Activated CD4-positive, alpha-beta T cell treated with anti-CD3 and anti-CD28 coated beads, Interleukin-2, Interleukin-4, amounts not matched to agents 100 ng/mL and 50 ng/mL, durations not matched to agents 16 hours and 8 hours (primary cell): ENCODE data around the gene MACC1.

Experiments
- DNase-seq: peaks from one replicate; pipeline ENCODE4 v3.0.0-alpha.2; 2020; ENCODE audit warnings: low spot score

The MACC1 gene

GRCh38 chr7:20173828-20174227 lies 43.4 kb downstream of the MACC1 start:
- DNase-seq: no peak

DNA sequence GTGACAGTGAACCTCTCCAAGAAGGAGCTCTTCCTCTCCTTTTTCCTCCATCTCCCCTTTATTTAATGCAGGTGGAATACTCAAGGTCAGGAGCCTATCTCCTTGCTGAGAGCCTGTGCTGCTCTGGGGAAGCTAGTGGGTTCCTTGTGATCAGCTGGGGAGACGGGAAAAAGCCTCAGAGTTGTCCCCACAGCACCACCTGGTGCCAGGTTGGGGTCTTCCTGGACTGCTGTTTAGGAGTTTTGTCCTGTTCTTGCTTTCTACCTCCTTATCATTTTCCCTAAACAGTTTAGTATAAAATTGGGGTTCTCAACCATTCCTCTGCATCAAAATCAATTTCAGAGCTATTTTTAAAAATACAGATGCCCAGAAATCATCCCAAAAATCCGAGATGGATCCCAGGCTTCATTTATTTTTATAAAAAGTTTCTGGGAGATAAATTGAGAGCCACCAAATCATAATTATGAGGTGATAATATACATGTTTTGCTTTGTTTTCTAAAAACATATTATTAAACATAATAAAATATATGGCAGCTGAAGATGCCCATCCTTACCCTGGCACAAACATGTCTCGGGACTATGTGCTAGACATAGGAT lies 44.3 kb downstream of the MACC1 start:
- peak; percentile 10 for DNase-seq

DNA sequence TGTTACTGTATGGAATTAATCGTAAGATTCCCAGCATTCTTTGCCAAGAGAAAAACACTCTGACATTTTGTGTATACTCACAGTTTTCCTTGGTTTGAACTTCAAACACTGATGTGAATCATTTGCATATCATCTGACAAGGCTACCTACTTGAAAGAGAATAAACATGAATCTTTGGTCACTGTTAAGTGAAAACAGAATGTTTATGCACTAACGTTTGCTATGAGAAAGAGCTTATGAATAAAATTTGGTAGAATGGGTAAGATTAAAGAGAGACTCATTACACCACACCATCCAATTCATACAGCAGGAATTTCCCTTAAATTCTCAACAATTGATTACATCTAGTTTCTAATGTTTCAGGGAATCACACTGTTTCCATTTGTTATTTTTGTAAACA lies 46.6 kb downstream of the MACC1 start:
- no peak for DNase-seq

- DNase-seq: no peak
Measured at GRCh38 chr7:20165146-20165510, 52.1 kb downstream of the MACC1 start.

DNA sequence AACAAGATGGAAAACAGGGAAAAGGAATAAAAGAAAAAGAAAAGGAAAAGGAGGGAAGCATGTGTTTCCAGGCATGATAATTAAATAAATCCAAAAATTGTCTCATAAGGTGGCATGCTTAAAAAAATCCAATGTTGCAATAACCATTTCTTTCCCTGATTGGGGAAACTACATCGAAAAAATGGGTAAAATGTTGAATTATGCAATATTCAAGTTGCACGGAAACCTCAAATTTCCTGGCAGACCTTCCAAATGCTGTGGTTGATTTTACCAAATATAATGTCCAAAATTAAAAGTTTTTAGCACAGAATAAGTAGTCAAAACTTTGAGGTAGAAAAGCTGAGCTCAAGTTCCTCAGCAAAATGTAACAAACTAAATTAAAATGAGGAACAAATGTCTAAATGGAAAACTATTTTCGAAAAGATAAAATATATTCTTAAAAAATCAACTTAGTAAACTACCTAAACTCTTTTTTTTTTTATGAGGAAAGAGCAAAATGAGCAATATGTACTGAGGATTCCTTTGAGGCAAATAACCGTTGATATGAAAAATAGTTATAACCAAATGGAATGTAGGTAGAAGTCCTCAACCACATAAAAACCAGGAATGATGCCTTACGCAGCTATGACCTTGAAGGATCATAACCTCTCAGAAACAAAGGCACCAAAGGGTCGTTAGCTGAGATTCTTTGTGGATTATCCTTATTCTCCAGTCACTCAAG lies 52.6 kb downstream of the MACC1 start:
- DNase-seq: no peak

- no peak for DNase-seq
Measured at GRCh38 chr7:20162665-20163064, 54.5 kb downstream of the MACC1 start.

- DNase-seq: no peak
Measured at GRCh38 chr7:20159226-20159747, 57.9 kb downstream of the MACC1 start.

DNA sequence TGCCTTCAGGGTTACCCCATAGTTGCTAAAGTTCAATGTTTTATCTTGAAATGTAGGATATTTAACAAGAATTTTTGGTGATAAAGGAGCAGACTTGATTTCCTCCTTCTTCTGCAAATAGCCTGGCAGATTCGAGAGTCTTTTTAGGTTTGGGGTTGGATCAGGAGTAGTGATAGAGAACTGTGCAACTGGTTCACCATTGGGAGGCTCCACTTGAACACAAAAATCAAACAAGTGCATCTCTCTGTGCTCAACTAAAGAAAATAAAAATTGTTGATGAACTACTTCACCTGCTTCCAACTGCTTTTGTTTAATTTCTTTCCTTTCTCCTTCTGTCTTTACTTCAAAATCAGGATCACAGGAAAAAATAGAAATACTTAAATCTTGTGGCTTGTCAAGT lies 58.5 kb downstream of the MACC1 start:
- DNase-seq: no peak

GRCh38 chr7:20157456-20157855 lies 59.7 kb downstream of the MACC1 start:
- no peak for DNase-seq

DNA sequence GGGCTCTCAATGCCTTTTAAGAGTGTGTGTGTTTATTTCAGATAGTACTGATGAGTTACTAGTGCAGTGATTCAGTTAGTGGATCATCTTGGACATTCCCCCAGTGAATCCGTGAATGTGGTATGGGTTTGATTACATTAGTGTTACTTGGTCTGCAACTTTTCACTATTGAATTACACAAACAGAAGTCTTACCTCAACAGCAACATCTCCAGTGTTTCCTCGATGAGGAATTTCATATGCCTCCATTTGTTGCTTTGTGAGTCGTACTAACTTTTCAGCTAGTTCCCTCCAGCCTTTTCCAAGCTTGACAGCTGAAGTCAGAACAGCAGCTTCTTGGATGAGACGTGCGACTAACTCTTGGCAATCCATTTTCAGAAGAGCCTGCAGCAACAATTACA lies 63.2 kb downstream of the MACC1 start:
- no peak for DNase-seq

DNA sequence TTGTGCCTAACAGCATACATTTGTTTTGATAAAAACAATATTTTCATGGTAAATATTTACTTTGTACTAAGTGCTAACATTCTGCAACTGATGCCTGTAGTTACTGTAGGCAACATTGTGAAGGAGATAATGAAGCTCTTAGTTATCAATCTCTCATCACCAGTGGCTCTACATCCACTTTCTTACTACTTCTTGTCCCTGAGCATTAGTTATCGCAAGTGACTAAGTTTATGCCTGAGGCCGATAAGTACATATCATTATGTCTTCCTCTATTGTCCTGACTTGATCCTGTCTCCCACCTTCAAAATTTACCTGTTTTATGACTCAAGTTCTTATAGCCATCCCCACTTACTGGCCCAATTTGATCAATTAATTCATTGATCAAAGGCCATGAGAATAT lies 63.6 kb downstream of the MACC1 start:
- DNase-seq: no peak

DNA sequence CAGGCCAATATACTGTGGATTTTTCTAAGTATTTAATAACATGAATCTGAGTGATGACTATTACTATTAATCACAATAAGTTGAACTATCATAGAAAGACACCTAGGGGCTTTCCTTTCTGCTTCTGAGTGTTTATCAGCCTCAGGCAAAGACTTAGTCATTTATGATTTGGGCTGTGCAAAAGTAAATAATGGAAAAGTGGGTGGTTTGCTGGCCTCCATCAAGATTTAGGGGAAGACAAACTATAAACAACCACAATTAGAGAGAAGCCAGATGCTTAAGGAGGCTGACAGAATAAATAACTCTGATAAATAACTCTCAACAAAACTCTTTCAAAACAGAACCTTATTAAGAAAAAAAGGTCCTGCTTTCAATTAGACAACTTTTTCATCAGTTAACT lies 64.7 kb downstream of the MACC1 start:
- no peak for DNase-seq

GRCh38 chr7:20151708-20152456 lies 65.3 kb downstream of the MACC1 start:
- DNase-seq: no peak

DNA sequence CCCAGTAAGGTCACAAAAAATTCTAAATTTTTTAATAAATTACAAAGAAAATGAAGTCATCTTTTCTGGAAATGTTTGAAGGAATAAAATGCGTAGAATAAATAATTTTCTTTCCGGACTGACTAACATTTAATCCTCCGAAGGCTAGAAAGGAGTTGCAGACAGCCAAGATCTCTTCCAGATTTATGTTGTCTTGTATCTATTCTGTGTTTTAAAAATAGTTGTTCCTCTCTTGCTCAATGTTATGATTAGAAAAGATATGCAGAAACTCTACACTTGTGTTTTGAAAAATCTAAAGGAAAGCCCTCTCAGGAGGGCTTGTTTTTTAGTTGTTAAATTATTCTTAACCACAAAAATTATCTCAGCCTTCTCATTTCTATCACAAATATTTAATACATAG lies 70.7 kb downstream of the MACC1 start:
- DNase-seq: no peak

- no peak for DNase-seq
Measured at GRCh38 chr7:20144801-20145200, 72.4 kb downstream of the MACC1 start.

DNA sequence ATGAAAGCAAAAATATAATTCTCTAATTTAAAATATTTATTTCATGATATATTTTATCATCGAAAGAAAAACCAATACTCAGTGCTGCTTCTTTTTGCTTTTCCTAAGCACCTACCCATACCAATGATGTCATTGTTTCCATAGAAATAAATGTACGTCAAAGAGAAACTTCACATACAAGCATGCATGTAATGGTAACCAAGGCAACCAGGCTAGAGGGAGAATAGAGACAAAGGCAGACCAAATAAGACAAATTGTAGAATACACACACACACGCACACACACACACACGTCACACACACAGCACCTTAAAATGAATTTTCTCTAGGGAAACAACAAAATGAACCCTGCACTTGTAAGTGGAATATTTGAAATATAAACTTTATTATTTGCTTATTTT lies 75.5 kb downstream of the MACC1 start:
- no peak for DNase-seq

DNA sequence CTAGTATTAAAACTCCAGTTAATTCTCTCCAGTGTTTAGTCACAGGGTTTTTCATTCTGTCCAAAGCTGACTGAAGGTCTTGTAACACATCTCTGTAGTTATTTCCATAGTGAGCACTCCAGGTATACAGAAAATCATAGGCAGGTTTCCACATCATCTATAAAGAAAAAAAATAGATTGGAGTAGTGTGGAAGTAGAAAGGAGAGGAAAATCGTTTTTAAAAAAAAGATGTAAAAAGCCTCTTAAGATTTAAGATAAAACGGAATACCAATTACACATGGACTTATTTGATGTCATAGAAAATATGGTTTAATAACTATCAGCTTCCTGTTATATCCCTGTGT lies 76.2 kb downstream of the MACC1 start:
- DNase-seq: no peak

DNA sequence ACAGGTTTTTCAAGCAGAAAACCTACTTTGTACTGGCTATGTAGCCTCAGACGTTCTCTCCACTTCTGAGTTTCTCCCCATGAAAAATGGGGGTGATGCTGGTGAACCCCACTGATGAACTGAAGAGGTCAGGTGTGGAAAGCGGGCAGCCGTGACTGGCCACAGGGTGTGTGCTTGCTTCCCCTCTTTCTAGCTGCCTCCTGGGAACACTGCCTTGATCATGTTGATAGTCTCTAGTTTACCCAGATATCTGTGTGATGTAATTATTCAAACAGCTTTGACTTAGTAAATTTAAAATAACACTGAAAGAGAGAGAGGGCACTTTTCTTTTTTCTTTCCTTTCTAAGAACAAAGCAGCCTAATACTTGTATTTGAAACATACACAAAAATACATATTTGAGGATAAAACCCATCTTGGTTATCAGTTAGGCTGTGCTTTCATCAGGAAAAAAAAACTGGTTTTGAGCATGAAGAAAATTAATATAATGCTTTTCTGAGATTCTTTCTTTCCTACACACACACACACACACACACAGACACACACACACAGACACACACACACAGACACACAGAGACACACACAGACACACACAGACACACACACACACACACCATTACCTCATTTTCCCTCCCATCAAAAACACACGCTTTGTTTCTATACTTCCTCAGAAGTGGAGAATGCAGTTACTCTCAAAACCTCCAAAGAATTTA lies 76.7 kb downstream of the MACC1 start:
- DNase-seq: no peak

- DNase-seq: no peak
Measured at GRCh38 chr7:20136647-20137046, 80.5 kb downstream of the MACC1 start.

- DNase-seq: no peak
Measured at GRCh38 chr7:20133803-20134202, 83.4 kb downstream of the MACC1 start.

- DNase-seq: no peak
Measured at GRCh38 chr7:20132585-20132984, 84.6 kb downstream of the MACC1 start.

DNA sequence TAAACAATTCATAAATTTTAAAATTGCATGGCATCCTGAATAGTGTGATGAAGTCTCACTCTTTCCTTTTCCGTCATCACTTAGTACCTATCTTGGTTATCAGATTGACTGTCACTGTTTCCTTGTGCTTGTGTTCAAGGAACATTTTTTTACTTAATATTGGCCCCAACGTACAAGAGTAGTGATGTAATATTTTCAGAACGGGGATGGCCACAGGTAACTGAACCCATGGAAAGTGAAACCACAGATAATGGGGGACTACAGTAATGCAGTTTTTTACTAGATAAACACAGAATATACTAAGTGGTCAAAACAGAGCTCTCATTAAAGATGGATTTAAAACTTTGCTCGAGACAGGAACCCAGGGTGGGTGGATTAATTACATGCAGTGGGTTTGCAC lies 85.4 kb downstream of the MACC1 start:
- no peak for DNase-seq

GRCh38 chr7:20129920-20130319 lies 87.3 kb downstream of the MACC1 start:
- no peak for DNase-seq
